K562 (cell line): ENCODE results near the gene ASPRV1.

Source experiments
- EZH2 ChIP-seq: IDR thresholded peaks from 2 replicates; pipeline ENCODE4 v1.6.1; 2012; ENCODE audit warnings: low read depth, mild to moderate bottlenecking, inconsistent platforms, low read length, borderline replicate concordance
- FOSL1 ChIP-seq: fragments of 200-800 bp; sonication (Bioruptor generic); conservative IDR thresholded peaks from 2 replicates; pipeline ENCODE4 v1.6.1; 2016; ENCODE audit warnings: missing genetic modification characterization, missing compliant biosample characterization
- KLF16 ChIP-seq: IDR thresholded peaks from 2 replicates; pipeline ENCODE4 v1.6.1; 2016; ENCODE audit warnings: antibody characterized with exemption
- SPI1 ChIP-seq: IDR thresholded peaks from 2 replicates; pipeline ENCODE4 v1.6.1; 2011; ENCODE audit warnings: low read depth, low read length, control low read depth, borderline replicate concordance
- TCF3 ChIP-seq: sonication (generic); formaldehyde crosslinking; IDR thresholded peaks from 2 replicates; pipeline ENCODE4 v1.4.0; 2020; ENCODE audit warnings: mild to moderate bottlenecking, missing genetic modification reagents
- ZBTB1 ChIP-seq: sonication (generic); formaldehyde crosslinking; IDR thresholded peaks from 2 replicates; pipeline ENCODE4 v1.8.1; 2023; ENCODE audit warnings: missing genetic modification reagents, low read depth, mild to moderate bottlenecking, borderline replicate concordance
- ZNF778 ChIP-seq: fragments of 450-650 bp; formaldehyde crosslinking; IDR thresholded peaks from 2 replicates; pipeline ENCODE4 v1.4.0; 2020; ENCODE audit warnings: mild to moderate bottlenecking, moderate library complexity
- ZNF780A ChIP-seq: fragments of 250-450 bp; sonication (Bioruptor Pico); IDR thresholded peaks from 2 replicates; pipeline ENCODE4 v1.5.0; 2021; ENCODE audit warnings: mild to moderate bottlenecking
- TF ChIP-seq, protein P1 (sequence below), 3 experiments: fragments of 200-800 bp in 1 of 3; fragments of 250-450 bp in 1 of 3; fragments of 450-650 bp in 1 of 3; sonication (Bioruptor Pico) in 1 of 3; sonication (Bioruptor generic) in 1 of 3; formaldehyde crosslinking in 1 of 3; IDR thresholded peaks; 2 replicates each; pipeline versions ENCODE4 v1.6.1 to v1.8.0; 2016 to 2022; ENCODE audit warnings: mild to moderate bottlenecking in 2 of 3, missing genetic modification characterization in 2 of 3, missing compliant biosample characterization in 1 of 3, moderate library complexity in 1 of 3
- TF ChIP-seq, protein P2 (sequence below), 3 experiments: IDR thresholded peaks in 2 of 3; conservative IDR thresholded peaks in 1 of 3; 2 replicates each; pipeline ENCODE4 v1.5.1; 2011 to 2012; ENCODE audit warnings: low read length in 3 of 3, mild to moderate bottlenecking in 3 of 3, control low read depth in 2 of 3, improper control_type of control experiment in 1 of 3, inconsistent platforms in 1 of 3, low read depth in 1 of 3, mixed read lengths in 1 of 3, moderate library complexity in 1 of 3; ENCODE audit not compliant: insufficient read depth in 2 of 3

DNA sequence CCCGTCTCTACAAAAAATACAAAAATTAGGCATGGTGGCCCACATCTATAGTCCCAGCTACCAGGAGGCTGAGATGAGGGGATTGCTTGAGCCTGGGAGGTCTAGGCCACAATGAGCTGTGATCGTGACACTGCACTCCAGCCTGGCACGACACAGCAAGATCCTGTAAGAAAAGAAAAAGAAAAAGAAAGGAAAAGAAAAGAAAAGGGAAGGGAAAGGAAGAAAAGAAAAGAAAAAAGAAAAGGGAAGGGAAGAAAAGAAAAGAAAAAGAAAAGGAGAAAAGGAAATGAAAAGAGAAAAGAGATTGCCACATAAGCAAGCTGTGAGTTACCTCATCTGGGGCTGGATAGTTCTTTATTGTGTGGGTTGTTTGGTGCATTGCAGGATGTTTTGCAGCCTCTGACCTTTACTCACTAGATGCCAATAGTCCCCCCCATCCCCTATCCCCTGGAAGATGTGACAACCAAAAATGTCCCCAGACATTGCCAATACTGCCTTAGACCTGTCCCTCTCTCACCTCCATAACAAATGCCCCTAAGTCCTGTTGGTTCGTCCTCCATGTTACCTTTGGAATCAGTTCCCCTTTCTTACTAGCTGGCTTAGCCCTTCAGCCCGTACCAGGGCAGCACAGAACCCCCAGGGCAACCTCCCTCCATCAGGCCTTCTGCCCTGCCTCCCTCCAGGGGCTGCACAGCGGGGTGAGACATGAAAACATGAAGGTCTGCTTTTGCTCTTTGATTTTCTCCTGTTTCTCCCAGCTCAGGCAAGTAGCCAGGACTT is 8.9 kb downstream of the ASPRV1 start:
- TF ChIP-seq, protein P1, sequence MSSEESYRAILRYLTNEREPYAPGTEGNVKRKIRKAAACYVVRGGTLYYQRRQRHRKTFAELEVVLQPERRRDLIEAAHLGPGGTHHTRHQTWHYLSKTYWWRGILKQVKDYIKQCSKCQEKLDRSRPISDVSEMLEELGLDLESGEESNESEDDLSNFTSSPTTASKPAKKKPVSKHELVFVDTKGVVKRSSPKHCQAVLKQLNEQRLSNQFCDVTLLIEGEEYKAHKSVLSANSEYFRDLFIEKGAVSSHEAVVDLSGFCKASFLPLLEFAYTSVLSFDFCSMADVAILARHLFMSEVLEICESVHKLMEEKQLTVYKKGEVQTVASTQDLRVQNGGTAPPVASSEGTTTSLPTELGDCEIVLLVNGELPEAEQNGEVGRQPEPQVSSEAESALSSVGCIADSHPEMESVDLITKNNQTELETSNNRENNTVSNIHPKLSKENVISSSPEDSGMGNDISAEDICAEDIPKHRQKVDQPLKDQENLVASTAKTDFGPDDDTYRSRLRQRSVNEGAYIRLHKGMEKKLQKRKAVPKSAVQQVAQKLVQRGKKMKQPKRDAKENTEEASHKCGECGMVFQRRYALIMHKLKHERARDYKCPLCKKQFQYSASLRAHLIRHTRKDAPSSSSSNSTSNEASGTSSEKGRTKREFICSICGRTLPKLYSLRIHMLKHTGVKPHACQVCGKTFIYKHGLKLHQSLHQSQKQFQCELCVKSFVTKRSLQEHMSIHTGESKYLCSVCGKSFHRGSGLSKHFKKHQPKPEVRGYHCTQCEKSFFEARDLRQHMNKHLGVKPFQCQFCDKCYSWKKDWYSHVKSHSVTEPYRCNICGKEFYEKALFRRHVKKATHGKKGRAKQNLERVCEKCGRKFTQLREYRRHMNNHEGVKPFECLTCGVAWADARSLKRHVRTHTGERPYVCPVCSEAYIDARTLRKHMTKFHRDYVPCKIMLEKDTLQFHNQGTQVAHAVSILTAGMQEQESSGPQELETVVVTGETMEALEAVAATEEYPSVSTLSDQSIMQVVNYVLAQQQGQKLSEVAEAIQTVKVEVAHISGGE (CRISPR knock-in tag; IDR thresholded peaks at IDR 0.05), result no peak
- TF ChIP-seq, protein P2, sequence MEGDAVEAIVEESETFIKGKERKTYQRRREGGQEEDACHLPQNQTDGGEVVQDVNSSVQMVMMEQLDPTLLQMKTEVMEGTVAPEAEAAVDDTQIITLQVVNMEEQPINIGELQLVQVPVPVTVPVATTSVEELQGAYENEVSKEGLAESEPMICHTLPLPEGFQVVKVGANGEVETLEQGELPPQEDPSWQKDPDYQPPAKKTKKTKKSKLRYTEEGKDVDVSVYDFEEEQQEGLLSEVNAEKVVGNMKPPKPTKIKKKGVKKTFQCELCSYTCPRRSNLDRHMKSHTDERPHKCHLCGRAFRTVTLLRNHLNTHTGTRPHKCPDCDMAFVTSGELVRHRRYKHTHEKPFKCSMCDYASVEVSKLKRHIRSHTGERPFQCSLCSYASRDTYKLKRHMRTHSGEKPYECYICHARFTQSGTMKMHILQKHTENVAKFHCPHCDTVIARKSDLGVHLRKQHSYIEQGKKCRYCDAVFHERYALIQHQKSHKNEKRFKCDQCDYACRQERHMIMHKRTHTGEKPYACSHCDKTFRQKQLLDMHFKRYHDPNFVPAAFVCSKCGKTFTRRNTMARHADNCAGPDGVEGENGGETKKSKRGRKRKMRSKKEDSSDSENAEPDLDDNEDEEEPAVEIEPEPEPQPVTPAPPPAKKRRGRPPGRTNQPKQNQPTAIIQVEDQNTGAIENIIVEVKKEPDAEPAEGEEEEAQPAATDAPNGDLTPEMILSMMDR (IDR thresholded peaks at IDR 0.05 in 2 of 3, conservative IDR thresholded peaks at IDR 0.05 in 1 of 3; ENCODE audit: insufficient read depth in 2 of 3, low read depth in 1 of 3, low read length in 3 of 3), result no peak
- TF ChIP-seq FOSL1, result no peak
- TF ChIP-seq TCF3 (CRISPR knock-in tag), result no peak
- no peak for TF ChIP-seq ZBTB1 (CRISPR knock-in tag)
- TF ChIP-seq SPI1, result peak; percentile 52; the same call in 1 of the 2 replicates
- TF ChIP-seq ZNF780A (CRISPR knock-in tag), result no peak
- no peak for TF ChIP-seq ZNF778 (CRISPR knock-in tag)
- no peak for TF ChIP-seq KLF16
- TF ChIP-seq EZH2, result no peak
